HG03565 (cell line): Measurements from ENCODE around the gene HELZ2.

Experiments used
- ATAC-seq: cut with Tn5 transposase; IDR thresholded peaks from one replicate; pipeline ENCODE4 v1.9.1; 2021; ENCODE audit warnings: mild to moderate bottlenecking, moderate library complexity; ENCODE audit not compliant: unreplicated experiment

Gene HELZ2

GRCh38 chr20:63553933-63554290 lies 20.1 kb downstream of the HELZ2 start, which contains the start of gene FNDC11:
Gene FNDC11, plus strand, starts transcription at chr20:63554159. Its CDS starts 1,505 bp downstream, at chr20:63555664.
- no peak for ATAC-seq

- no peak for ATAC-seq
These were observed 20.6 kb downstream of the HELZ2 start for GRCh38 chr20:63553251-63553932.

GRCh38 chr20:63552481-63553249 lies 21.4 kb downstream of the HELZ2 start:
- ATAC-seq: no peak

GRCh38 chr20:63551068-63551467 lies 23.0 kb downstream of the HELZ2 start:
- ATAC-seq: no peak

- ATAC-seq: no peak
These were observed 24.3 kb downstream of the HELZ2 start for GRCh38 chr20:63549679-63550282.

GRCh38 chr20:63549019-63549418 lies 25.0 kb downstream of the HELZ2 start:
- no peak for ATAC-seq

- ATAC-seq: no peak
These were observed 25.5 kb downstream of the HELZ2 start for GRCh38 chr20:63548542-63548941.

- no peak for ATAC-seq
These were observed 26.1 kb downstream of the HELZ2 start, which contains the start of gene SRMS for GRCh38 chr20:63547725-63548480. Gene SRMS, minus strand, starts transcription at chr20:63547749. Its CDS starts 286 bp downstream, at chr20:63547463.

- ATAC-seq: no peak
These were observed 26.9 kb downstream of the HELZ2 start for GRCh38 chr20:63546956-63547724.

- ATAC-seq: no peak
These were observed 27.6 kb downstream of the HELZ2 start for GRCh38 chr20:63546256-63546955.

GRCh38 chr20:63545814-63546213 lies 28.2 kb downstream of the HELZ2 start:
- ATAC-seq: no peak

GRCh38 chr20:63544958-63545516 lies 29.0 kb downstream of the HELZ2 start:
- no peak for ATAC-seq

- no peak for ATAC-seq
These were observed 29.6 kb downstream of the HELZ2 start for GRCh38 chr20:63544241-63544957.

GRCh38 chr20:63543733-63544132 lies 30.3 kb downstream of the HELZ2 start:
- ATAC-seq: no peak

GRCh38 chr20:63543131-63543530 lies 30.9 kb downstream of the HELZ2 start:
- ATAC-seq: no peak

GRCh38 chr20:63542696-63543095 lies 31.3 kb downstream of the HELZ2 start:
- no peak for ATAC-seq

GRCh38 chr20:63542031-63542559 lies 31.9 kb downstream of the HELZ2 start:
- ATAC-seq: no peak

GRCh38 chr20:63541371-63541770 lies 32.7 kb downstream of the HELZ2 start:
- ATAC-seq: no peak
